ENCODE measurements around the gene VEGFB.

VEGFB gene

GRCh38 chr11:64263021-64263946, 28.9 kb downstream of the VEGFB start:
- no peak for DNase-seq

GRCh38 chr11:64263947-64264317, 29.5 kb downstream of the VEGFB start:
- no peak for DNase-seq

- DNase-seq: no peak
These were observed 30.0 kb downstream of the VEGFB start for GRCh38 chr11:64264371-64264852.

- no peak for DNase-seq
These were observed 31.1 kb downstream of the VEGFB start for GRCh38 chr11:64265176-64266160.

- DNase-seq: no peak
These were observed 32.0 kb downstream of the VEGFB start for GRCh38 chr11:64266339-64266738.

GRCh38 chr11:64267207-64267945, 33.0 kb downstream of the VEGFB start:
- DNase-seq: no peak

- no peak for DNase-seq
These were observed 33.9 kb downstream of the VEGFB start for GRCh38 chr11:64268025-64268892.

- peak; percentile 65 to 71 for DNase-seq
These were observed 34.6 kb downstream of the VEGFB start for GRCh38 chr11:64268893-64269539.

- DNase-seq: peak; percentile 99
These were observed 35.3 kb downstream of the VEGFB start for GRCh38 chr11:64269540-64270220.

GRCh38 chr11:64275031-64275800, 40.8 kb downstream of the VEGFB start:
- DNase-seq: no peak

GRCh38 chr11:64275841-64276240, 41.5 kb downstream of the VEGFB start:
- DNase-seq: no peak

GRCh38 chr11:64276653-64277431, 42.5 kb downstream of the VEGFB start:
- DNase-seq: no peak

- DNase-seq: no peak
These were observed 44.3 kb downstream of the VEGFB start for GRCh38 chr11:64278576-64279190.

- no peak for DNase-seq
These were observed 47.8 kb downstream of the VEGFB start for GRCh38 chr11:64281957-64282770.

GRCh38 chr11:64283092-64283491, 48.7 kb downstream of the VEGFB start:
- DNase-seq: no peak

- peak; percentile 95 to 96 for DNase-seq
These were observed 49.9 kb downstream of the VEGFB start, which contains the start of gene BAD for GRCh38 chr11:64284048-64284961. BAD (minus strand) TSS chr11:64284665; CDS start chr11:64284368, 297 bp downstream.
